AG20443 (cell line): ENCODE results near the gene SYCE3.

Experiments used
- DNase-seq: peaks from one replicate; pipeline ENCODE4 v3.0.0; 2012; ENCODE audit warnings: low spot score, mixed read lengths

SYCE3 gene

GRCh38 chr22:50600538-50600937 is 37.8 kb upstream of the SYCE3 start, which contains the start of gene MAPK8IP2:
TSS of gene MAPK8IP2 (plus strand) at chr22:50600793. CDS start at chr22:50600819, 26 bp downstream.
- peak; percentile 42 for DNase-seq

GRCh38 chr22:50599816-50600455 is 37.2 kb upstream of the SYCE3 start:
- DNase-seq, result peak; percentile 93

- no peak for DNase-seq
Observed at GRCh38 chr22:50597097-50597496, 34.4 kb upstream of the SYCE3 start.

GRCh38 chr22:50595189-50595588 is 32.5 kb upstream of the SYCE3 start:
- no peak for DNase-seq

- no peak for DNase-seq
Observed at GRCh38 chr22:50587407-50587806, 24.7 kb upstream of the SYCE3 start.

- DNase-seq, result no peak
Observed at GRCh38 chr22:50586416-50586815, 23.7 kb upstream of the SYCE3 start.

GRCh38 chr22:50585781-50586180 is 23.1 kb upstream of the SYCE3 start:
- DNase-seq, result no peak

GRCh38 chr22:50585238-50585637 is 22.5 kb upstream of the SYCE3 start:
- no peak for DNase-seq

GRCh38 chr22:50584106-50585096 is 21.7 kb upstream of the SYCE3 start:
- DNase-seq, result no peak

- DNase-seq, result no peak
Observed at GRCh38 chr22:50583294-50583861, 20.7 kb upstream of the SYCE3 start.

GRCh38 chr22:50582493-50583293 is 20.0 kb upstream of the SYCE3 start, which contains the start of gene CHKB:
TSS of gene CHKB (minus strand) at chr22:50582849. CDS start at chr22:50582781, 68 bp downstream.
- peak; percentile 100 for DNase-seq

- no peak for DNase-seq
Observed at GRCh38 chr22:50581950-50582492, 19.3 kb upstream of the SYCE3 start.

GRCh38 chr22:50581031-50581949 is 18.6 kb upstream of the SYCE3 start:
- no peak for DNase-seq

GRCh38 chr22:50579752-50580151 is 17.0 kb upstream of the SYCE3 start:
- no peak for DNase-seq

GRCh38 chr22:50578776-50579310 is 16.1 kb upstream of the SYCE3 start:
- no peak for DNase-seq

- DNase-seq, result peak; percentile 51
Observed at GRCh38 chr22:50577987-50578775, 15.5 kb upstream of the SYCE3 start, which contains the start of gene CPT1B. TSS of gene CPT1B (minus strand) at chr22:50578427. CDS start at chr22:50577915, 512 bp downstream.

GRCh38 chr22:50577697-50577986 is 14.9 kb upstream of the SYCE3 start:
- DNase-seq, result no peak

- DNase-seq, result no peak
Observed at GRCh38 chr22:50576806-50577696, 14.3 kb upstream of the SYCE3 start.
